Measurements from ENCODE around the gene DEUP1.
A peak's percentile ranks its signal among the peaks of the same experiment; 100 is the strongest.

The DEUP1 gene

DNA sequence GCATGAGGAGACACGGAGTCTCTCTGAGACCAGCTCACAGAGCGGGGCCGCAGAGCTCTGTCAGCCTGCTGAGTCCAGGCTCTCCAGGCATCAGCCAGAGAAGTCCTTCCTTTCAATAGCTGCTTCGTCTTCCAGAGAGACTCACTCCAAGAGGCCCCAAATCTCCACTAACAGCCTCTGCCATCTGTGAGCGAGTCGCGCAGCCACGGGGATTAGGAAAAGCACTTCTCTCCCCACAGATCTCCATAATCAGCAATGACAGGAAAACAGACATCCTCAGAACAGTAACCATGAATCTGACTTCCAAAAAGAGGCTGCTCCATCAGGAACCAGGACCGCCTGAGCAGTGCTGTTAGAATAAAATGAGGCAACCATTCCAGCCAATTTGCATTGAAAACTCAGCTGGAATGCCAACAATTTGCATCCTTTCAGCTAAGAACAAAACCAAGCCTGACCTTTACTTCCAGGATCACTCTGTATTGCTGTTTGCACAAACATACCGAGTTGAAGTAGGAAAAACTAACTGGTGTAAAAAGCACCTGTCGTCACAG is 147.2 kb downstream of the DEUP1 start:
- Histone ChIP-seq H3K27ac (ENCODE audit: poor library complexity, severe bottlenecking) (no peak overlapping the region), H3K4me3 (ENCODE audit: severe bottlenecking) (no peak overlapping the region), H3K27me3 (ENCODE audit: insufficient read depth, poor library complexity, severe bottlenecking) (no peaks in the 10 kb centered on the region), H3K36me3 (ENCODE audit: low read depth) (no peaks in the 10 kb centered on the region), H3K9me3 (ENCODE audit: severe bottlenecking) (no peaks in the 10 kb centered on the region), H3K4me1 (ENCODE audit: insufficient read depth, poor library complexity, severe bottlenecking) (peaks cover 10% of the 10 kb centered on the region)
- ATAC-seq (ENCODE audit: low read depth) = no peak
- DNase-seq (ENCODE audit: low spot score) = no peak
- TF ChIP-seq, protein P1, sequence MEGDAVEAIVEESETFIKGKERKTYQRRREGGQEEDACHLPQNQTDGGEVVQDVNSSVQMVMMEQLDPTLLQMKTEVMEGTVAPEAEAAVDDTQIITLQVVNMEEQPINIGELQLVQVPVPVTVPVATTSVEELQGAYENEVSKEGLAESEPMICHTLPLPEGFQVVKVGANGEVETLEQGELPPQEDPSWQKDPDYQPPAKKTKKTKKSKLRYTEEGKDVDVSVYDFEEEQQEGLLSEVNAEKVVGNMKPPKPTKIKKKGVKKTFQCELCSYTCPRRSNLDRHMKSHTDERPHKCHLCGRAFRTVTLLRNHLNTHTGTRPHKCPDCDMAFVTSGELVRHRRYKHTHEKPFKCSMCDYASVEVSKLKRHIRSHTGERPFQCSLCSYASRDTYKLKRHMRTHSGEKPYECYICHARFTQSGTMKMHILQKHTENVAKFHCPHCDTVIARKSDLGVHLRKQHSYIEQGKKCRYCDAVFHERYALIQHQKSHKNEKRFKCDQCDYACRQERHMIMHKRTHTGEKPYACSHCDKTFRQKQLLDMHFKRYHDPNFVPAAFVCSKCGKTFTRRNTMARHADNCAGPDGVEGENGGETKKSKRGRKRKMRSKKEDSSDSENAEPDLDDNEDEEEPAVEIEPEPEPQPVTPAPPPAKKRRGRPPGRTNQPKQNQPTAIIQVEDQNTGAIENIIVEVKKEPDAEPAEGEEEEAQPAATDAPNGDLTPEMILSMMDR (IDR thresholded peaks at IDR 0.05; ENCODE audit: poor library complexity, severe bottlenecking) = no peak

DNA sequence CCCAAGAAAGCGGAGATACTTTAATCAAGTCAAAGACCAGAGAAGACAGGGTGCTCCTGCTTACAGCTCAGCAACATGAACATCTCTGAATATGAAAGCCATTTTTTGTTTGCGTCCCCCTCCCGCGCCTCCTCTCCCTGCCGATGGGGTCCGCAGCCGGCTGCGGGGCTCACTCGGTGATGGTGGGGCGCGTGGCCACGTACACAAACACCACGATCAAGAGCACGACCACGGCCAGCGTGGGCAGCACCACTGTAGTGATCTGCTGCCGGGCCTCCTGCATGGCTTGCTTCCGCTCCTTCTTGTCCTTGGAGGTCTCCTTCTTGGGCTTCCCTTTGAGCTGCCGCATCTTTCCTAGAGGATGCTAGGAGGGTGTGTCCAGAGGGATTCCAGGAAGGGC is 148.3 kb downstream of the DEUP1 start:
- H3K9me3 ChIP-seq (ENCODE audit: severe bottlenecking) = no peaks in the 10 kb centered on the region
- peaks cover 10% of the 10 kb centered on the region for H3K4me1 ChIP-seq (ENCODE audit: insufficient read depth, poor library complexity, severe bottlenecking)
- no peak overlapping the region for H3K27ac ChIP-seq (ENCODE audit: poor library complexity, severe bottlenecking)
- no peak for ATAC-seq (ENCODE audit: low read depth)
- H3K36me3 ChIP-seq (ENCODE audit: low read depth) = no peaks in the 10 kb centered on the region
- no peak for DNase-seq (ENCODE audit: low spot score)
- no peaks in the 10 kb centered on the region for H3K27me3 ChIP-seq (ENCODE audit: insufficient read depth, poor library complexity, severe bottlenecking)
- TF ChIP-seq, protein P1 (IDR thresholded peaks at IDR 0.05; ENCODE audit: poor library complexity, severe bottlenecking) = no peak
- no peak overlapping the region for H3K4me3 ChIP-seq (ENCODE audit: severe bottlenecking)

DNA sequence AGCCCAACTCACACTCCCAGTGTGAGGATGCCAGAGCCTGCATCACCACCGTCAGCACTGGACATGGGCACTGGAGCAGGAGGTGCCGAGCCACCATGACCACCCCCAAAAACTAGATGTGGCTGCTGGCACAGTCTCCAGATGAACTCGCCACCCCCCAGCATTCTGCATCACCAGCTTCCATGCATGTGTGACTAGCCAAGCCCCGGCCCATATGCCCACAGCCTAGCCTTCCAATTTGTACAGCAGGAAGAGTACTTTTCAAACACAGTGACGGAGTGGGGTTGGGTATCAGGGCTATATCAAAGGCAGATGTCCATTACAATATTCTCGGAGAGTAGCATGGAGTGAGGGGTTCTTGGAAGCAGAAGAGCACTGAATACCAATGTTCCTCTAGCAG is 149.7 kb downstream of the DEUP1 start:
- no peaks in the 10 kb centered on the region for H3K27me3 ChIP-seq (ENCODE audit: insufficient read depth, poor library complexity, severe bottlenecking)
- no peaks in the 10 kb centered on the region for H3K36me3 ChIP-seq (ENCODE audit: low read depth)
- TF ChIP-seq, protein P1 (IDR thresholded peaks at IDR 0.05; ENCODE audit: poor library complexity, severe bottlenecking) = no peak

DNA sequence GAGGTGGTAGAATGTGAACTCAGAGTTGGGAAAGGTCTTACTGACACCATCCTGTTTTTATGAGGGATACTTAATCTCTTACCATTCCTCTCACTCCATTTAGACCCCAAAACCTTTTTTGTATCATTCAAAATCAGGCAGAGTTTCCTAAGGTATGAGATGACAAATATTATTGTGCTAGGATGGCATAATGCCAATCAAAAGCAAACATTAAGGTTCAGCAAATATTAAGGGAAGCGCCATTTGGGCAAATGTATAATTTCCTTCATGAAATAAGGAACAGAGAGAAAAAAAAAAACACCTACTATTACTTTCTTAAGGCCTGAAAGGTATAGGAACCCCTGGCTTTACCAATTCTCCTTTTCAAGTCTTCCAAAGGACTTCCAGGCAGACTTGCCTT is 150.2 kb downstream of the DEUP1 start:
- Histone ChIP-seq H3K4me1 (ENCODE audit: insufficient read depth, poor library complexity, severe bottlenecking) (peaks cover 10% of the 10 kb centered on the region), H3K27me3 (ENCODE audit: insufficient read depth, poor library complexity, severe bottlenecking) (no peaks in the 10 kb centered on the region), H3K4me3 (ENCODE audit: severe bottlenecking) (no peak overlapping the region), H3K36me3 (ENCODE audit: low read depth) (no peaks in the 10 kb centered on the region), H3K9me3 (ENCODE audit: severe bottlenecking) (no peaks in the 10 kb centered on the region), H3K27ac (ENCODE audit: poor library complexity, severe bottlenecking) (no peak overlapping the region)
- DNase-seq (ENCODE audit: low spot score) (no peak), ATAC-seq (ENCODE audit: low read depth) (no peak)
- TF ChIP-seq, protein P1 (IDR thresholded peaks at IDR 0.05; ENCODE audit: poor library complexity, severe bottlenecking) = no peak

More for the DNA sequence above, 149.7 kb downstream of the DEUP1 start:
- Histone ChIP-seq H3K4me3 (ENCODE audit: severe bottlenecking) (no peak overlapping the region), H3K4me1 (ENCODE audit: insufficient read depth, poor library complexity, severe bottlenecking) (peaks cover 10% of the 10 kb centered on the region), H3K27ac (ENCODE audit: poor library complexity, severe bottlenecking) (no peak overlapping the region), H3K9me3 (ENCODE audit: severe bottlenecking) (no peaks in the 10 kb centered on the region)
- ATAC-seq (ENCODE audit: low read depth) = no peak
- no peak for DNase-seq (ENCODE audit: low spot score)

DNA sequence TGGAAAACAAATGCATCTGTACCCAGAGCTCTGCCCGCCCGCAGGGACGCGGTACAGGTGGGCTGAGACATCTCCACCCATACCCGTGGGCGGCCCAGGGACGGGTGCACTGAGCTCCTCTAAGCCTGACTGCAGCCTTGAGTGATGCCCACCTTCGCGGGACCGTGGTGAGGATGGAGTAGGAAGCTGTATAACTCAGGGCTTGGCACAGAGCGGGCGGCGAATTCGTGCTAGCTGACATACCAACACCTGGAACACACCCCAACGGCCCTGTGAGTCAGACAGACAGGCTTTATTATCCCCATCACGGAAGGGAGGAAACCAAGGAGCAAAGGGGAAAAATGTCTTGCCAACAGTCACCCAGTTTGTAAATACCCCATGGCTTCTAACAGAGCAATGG is 150.7 kb downstream of the DEUP1 start:
- Histone ChIP-seq H3K27me3 (ENCODE audit: insufficient read depth, poor library complexity, severe bottlenecking) (no peaks in the 10 kb centered on the region), H3K36me3 (ENCODE audit: low read depth) (no peaks in the 10 kb centered on the region)
- no peak for DNase-seq (ENCODE audit: low spot score)

More for the DNA sequence above, 150.7 kb downstream of the DEUP1 start:
- Histone ChIP-seq H3K4me3 (ENCODE audit: severe bottlenecking) (no peak overlapping the region), H3K27ac (ENCODE audit: poor library complexity, severe bottlenecking) (no peak overlapping the region), H3K4me1 (ENCODE audit: insufficient read depth, poor library complexity, severe bottlenecking) (peaks cover 10% of the 10 kb centered on the region), H3K9me3 (ENCODE audit: severe bottlenecking) (no peaks in the 10 kb centered on the region)
- peak; percentile 23; the same call in 2 of the 3 replicates for ATAC-seq (ENCODE audit: low read depth)
- TF ChIP-seq, protein P1 (IDR thresholded peaks at IDR 0.05; ENCODE audit: poor library complexity, severe bottlenecking) = no peak
